ENCODE measurements around the gene KNCN. TPM values are rescaled to one million over a fixed set of nuclear protein-coding genes. Genes with fewer than 3 reads are reported as not detected.

The KNCN gene
- not detected for total RNA-seq

DNA sequence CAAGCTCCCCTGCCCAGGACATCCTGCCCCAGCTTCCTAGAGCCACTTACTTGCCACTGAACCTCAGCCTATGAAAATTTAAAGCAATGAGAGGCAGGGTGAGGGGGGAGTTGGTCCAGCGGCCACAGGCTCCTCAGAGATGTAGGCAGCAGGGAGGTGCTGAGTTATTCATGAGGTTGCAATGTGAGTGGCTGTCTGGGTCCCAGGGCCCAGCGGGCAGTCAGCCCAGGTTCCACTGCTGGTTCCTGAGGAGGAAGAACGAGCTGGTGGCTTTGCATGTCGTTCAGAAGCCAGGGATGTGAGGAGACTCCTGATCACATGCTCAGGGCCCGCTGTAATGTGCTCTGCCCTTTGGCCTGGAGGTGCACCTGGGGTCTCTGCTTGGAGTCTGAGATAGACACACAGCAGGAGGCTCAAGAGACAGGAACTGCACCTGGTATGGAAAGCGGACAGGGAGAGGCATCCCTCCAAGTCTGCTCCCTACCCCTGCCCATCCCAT lies at the start of gene KNCN:
TSS of gene KNCN (minus strand) at position 51 of the 499 bp plus-strand sequence. CDS start 432 bp downstream, outside the sequence.
- ATAC-seq: no peak

DNA sequence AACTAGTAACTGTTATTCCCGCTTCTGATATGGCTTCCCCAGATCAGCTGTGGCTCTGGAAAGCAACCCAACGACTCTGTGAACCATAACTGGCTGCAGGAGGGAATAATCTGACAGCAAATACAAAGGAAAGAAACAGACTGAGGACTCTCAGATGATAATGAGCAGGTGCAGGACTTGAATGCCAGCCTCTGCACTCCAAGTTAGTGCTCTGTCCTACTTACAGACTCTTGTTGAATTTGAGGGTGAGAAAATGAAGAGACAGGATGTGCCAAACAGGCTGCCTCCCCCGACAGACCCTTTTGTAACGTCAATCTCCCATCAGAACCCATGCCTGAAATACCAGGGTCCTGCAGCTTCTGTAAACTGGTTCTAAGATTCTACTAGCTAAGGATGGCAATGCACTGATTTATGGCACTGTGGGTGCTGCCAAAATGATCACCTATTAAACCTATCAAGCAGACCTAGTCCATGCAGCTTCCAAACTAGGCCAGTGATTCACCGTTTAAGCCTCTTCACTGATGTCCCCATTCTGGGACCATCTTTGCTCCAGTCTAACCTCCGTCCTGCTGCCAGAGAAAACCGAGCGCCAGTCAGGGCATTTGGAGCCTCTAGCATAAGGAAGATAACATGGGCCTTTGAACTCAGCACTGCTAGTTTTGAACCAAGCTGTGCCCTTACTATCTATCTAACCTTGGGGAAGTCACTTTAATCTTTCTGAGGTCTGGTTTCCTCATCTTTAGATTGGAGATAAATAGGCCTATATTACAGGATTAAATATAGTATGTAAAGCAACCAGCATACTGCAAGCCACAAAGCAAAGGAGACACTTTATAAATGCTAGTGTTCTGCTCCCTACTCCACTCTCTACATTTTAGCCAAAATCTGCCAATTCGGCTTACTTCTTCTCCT lies 47.9 kb upstream of the KNCN start:
- ATAC-seq: no peak

DNA sequence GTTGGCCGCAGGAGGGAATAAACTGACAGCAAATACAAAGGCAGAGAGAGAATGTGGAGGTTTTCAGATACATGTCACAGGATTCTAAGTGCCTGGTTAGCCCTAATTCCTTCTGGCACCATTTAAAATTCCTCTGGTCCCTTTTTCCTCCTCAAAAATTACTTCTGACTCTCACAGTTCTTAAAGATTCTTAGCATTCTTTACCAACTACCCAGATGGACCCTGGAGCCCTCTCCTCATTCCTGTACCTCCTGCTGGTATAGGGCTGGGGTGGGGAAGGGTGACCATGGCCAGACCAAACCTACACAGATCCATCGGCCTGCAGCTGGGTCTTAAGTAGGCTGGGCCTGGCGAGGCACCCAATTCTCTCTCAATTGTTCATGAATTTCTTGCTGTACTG lies 45.4 kb upstream of the KNCN start:
- no peak for ATAC-seq

DNA sequence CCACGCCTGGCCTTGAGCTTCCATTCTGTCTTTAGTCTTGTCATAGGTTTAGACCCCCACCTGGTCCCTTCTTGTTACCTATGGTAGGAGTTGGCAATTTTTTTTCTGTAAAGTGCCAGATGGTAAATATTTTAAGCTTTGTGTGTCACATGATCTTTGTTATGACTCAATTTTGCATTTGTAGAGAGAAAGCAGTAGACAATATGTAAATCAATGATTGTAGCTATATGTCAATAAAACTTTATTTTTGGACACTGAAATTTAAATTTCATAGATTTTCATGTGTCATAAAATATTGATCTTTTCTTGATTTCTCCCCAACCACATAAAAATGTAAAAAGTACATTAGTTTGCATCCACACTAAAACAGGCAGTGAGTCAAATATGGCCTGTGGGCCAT lies 44.6 kb upstream of the KNCN start:
- ATAC-seq: no peak

DNA sequence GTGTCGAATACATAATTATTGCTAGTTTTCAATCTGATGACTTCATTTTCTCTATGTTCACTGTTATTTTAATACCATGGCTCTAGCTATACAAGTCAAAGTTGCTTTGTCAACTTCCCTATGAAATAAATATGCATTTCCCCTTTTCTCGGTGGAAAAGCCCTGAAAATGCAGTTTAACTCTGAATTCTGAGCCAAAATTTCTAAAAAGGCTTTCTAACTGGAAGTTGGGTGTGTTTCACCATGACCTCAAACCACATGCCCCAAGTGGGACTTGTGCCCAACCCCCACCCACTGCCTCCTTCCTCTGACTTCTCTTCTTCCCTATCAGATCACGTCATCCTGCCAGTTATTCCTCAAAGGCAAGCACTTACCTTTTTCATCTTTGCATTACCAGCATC lies 43.7 kb upstream of the KNCN start:
- no peak for ATAC-seq

DNA sequence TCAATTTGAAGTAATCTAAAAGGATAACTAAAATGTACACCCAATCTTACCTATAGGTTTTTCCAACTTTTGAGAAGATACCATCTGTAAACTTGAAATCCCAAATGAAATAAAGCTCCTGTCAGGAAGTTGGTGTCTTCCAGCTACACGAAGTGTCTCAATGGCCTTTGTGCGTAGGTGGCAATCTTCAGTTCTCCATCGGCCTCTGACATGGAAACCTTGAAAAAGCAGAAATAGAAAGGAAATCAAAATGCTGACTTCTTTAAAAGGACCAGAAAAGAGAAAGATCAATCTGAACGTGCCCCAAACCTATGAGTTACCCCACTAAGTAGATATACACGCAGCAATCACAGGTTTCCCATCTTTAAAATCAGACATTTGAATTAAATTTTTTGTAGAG lies 42.6 kb upstream of the KNCN start:
- no peak for ATAC-seq

DNA sequence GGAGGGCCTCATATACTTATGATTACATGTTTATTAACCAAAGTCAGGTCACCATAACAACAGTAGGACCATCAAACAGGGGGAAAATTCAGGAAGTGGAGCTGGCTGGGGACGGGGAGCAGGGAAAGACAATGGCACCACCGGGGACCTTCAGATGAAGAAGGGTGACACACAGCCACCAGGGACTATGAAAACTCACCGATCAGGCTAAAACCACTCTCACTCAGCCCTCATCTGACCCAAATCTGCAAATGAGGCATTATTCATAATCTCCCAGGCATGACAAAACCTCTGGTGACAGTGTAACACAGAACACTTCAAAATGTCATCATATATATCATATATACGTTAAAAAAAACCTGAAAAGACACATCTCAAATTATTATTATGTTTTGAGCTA lies 41.4 kb upstream of the KNCN start:
- peak; percentile 65 for ATAC-seq

DNA sequence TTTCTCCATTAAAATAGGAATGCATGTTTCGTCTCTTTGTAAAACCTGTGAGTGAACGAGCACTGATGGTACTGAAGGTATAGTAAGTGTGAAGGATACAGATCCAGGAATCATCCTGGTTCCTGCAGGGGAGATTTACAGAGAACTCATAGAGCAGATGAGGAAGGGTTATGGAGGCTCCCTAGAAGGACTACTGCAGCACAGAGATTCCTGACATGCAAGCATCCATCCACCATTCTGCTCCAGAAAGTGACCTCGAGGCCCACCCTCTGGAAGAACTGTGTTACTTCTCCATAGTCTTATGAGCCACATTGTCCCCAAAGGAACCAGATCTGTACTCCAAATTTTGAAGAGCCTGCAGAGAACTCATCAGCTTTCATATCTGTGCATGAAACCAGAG lies 38.1 kb upstream of the KNCN start:
- no peak for ATAC-seq

DNA sequence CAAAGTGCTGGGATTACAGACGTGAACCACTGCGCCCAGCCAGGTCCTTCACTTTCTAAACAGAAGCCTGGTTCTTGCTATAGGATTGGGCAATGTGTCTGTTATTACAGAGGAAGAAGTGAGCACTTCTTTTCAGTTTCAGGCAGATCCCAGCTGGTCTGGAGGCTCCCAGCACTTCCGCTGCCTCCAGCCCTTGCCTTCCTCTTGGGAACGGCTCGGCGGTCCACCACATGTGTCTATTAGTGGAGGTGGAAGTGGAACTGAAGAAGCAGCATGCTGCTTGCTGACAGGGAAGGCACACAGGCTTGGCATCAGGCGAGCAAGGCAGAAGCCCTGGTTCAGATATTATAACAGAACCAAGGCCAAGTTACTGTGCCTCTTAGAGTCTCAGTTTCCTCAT lies 35.6 kb upstream of the KNCN start:
- no peak for ATAC-seq

DNA sequence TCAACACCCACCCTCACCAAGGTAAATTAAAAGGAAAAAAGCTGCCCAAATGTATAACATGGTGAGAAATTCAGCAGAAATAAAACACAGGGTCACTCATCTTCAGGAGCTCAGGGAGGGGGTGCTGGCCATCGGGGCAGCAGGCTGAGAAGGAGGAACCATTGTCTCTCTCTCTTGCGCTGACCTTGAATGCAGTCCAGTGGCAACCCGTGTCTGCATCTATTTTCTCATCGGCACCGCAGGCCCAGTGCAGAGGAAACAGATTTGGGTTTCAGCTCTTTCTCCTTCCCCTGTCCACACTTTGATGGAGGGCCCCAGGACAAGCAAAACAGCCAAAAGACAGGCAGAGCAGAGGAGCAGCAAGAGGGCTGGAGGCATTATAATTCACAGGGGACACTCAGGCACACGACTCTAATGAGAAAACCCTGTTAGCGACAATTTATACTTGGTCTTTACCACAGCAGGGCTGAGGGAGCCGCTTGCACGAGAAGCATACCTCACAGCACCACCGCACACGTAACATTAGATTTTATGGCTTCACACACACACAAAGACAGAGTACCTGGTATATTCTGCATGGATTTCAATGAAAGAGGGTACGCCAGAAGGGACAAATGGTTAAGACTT lies 34.0 kb upstream of the KNCN start:
- no peak for ATAC-seq

DNA sequence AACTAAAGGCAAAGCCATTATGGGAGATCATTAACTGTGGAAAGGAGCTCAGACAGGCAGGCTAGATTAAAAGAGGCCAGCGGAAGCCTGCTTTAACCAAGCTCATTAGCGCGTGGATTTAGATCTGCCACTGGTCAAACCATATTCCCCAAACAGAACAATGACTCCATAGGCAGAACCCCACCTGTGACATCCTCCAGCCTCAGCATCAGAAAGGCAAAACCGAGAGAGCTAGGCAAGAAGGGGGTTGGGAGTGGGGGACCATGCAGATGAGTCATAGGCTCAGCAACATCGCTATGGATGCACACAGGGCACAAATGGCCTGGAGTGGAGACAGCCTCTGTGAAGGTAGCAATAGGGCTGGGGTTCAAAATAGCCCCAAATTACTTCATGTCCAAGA lies 32.0 kb upstream of the KNCN start:
- ATAC-seq: no peak

DNA sequence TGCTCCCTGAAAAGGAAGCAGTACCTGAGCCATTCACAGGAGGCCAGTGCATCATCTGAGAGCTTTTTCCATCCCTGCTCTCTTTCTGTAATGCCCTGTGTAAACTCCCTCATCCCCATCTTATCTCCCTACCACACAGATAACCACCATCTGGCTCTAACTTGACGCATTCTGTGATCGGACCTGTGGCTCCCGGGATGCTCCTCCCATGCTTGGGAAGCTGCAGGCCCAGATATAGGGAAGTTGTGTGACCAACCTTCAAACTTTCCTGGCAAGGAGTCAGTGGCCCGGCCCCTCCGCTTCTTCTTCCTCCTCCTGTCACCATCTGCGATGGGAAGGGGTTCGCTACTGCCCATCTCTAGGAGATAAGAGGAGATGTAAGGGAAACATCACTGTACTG lies 31.5 kb upstream of the KNCN start:
- no peak for ATAC-seq

DNA sequence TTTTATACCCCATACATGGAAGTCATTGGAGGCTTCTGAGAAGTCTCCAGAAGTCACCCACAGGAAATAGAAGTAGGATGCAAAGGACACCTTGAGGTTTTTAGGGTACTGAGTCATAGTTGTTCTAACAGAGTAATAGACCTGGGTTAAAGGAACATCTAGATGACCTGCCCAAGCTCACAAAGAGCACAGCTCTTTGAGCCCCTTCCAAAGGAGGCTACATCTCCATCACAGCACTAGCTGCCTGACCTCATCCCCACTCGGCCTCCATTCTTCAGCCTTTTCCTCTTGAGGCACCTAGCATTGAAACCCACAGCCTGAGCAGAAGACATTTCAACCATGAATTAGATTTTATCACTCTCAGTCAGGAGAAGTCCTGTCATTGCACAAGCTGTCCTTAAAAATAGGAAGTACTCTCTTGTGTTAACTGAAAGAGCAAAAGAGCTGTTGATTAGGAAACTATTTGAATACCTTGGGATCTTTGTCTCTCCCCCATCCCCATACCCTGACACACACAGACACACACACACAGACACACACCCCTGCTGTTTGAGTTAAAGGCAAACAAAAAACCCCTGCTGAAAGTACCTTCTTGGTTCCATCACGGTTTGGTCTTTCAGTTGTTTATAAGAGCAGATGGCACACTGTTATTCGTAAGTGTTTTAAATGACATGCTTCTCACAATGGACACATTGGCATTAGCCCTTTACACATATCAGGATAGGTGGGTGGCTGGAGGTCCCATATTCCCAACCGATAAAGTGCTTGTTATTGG lies 30.4 kb upstream of the KNCN start:
- peak; percentile 24 for ATAC-seq

DNA sequence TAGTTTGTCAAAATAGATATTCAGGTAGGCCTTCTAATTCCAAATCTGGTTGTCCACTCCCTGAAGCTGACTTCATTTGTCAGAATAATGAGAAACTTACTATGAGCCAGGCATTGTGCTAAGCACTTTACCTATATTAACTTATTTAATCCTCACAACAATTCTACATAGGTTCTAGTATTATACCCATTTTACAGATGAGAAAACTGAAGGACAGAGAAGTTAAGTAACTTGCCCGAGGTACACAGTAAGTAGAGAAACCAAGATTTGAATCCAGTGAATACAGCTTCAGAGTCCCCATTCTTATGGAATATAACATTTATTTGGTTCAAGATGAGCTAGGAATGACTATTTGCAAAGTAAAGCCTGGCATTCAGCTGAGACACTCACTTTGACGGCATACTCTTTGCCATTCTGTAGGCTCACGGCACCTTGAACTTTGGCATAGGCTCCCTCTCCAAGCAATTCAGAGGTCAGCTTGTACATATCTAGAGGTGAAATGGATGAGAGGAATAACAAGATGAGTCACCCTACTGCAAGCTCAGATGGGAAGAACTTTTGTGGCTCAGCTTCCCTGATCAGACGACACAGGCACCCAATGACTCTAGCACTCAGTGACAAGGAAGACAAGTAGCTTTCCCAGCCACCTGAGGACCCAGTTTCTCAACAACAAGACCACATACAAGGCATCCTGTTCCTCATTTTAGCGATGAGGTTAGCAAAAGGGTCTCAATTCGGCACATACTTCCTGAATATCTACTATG lies 28.9 kb upstream of the KNCN start:
- no peak for ATAC-seq

DNA sequence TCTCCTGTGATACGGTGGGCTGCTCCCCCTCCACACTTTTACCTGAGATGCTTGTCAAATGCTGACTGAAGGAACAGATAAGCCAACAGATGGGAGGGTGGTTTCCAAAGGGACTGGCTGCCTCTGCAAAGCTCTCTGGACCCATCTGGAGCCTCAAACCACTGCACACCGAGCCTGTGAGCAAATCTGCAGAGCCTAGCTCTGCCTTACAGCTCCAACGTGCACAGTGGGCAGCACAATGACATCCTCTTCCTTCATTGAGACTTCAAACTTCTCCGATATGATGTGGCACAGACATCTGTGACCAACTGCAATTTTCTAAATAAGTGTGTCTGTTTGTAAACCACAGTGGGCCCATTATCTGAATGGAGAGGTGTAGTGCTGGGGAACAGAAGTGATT lies 26.2 kb upstream of the KNCN start:
- ATAC-seq: no peak

DNA sequence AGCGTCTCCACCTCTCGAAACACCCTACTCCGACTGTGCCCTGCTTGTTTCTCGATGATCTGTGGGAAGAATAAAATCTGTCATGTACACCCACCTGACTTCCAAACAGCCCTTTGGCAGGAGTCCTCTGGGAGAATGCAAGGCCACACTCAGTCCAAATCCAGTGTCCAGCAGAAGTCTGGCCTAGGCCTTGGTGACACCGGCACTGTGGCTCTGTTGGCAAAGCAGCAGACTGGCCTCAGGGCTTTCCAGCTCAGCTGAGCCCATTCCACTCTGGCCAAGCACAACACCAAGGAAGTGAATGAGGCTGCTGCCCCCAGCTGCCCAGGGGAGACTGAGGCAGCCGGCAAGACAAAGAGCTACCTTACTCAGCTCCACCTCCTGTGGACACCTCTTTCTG lies 25.1 kb upstream of the KNCN start:
- no peak for ATAC-seq

DNA sequence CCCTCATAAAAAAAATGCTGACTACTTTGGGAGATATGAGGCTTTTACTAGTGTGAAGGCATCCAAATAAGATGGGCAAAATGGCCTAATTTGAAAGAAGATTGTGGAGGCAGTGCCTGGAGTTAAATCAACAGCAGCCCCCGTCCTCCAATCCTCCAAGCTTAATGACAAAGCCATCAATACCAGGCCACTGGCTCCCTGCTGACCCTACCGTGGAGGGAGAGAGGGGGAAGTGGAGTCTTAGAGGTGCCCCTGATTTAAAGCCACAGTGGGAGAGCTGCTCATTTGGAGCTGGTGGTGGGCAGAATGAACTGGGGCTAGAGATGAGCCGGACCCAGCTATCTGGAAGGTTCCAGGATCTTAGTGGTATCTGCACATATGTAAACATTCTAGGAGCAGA lies 24.3 kb upstream of the KNCN start:
- ATAC-seq: no peak

DNA sequence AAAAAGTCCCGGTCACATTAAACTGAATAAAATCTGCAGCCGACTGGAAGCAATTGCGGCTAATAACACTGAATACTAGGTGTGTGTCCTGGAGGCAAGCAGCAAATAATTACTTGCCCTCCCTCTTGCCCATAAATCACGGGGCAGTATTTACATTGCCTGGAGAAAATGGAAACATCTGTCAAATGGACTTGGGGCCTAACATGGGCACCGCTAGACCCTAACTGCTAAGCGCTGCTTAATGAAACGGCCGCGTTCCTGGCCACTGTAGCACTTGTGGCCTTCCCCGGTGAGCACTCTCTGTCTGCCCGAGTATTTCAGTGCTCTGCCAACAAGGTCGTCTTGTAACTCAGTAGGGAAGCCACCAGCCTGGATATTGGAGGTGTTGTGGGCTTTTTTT lies 23.9 kb upstream of the KNCN start:
- ATAC-seq: no peak

DNA sequence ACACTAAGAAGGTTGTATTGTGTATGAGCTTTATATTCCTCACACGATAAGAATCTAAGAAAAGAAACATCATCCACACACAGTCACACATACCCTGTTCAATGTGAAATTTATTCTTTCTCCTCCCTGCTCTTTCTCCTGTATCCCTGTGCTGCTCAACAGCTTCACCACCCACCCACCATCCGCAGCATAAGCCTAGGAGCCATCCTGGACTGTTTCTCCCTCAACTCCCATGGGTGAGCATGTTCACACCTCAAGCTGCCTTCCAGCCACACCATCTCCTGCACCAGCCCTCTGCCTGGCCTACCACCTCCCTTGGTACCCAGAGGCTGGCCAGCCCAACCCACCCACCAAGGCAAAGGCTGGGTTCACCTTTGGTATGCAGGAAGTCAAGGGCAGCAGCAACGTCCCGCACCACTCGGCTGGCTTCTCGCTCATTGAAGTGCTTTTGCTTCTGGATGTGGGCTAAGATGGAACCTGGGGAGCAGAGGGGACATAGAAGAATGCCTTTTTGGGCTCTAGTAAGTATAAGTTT lies 20.3 kb upstream of the KNCN start:
- no peak for ATAC-seq

DNA sequence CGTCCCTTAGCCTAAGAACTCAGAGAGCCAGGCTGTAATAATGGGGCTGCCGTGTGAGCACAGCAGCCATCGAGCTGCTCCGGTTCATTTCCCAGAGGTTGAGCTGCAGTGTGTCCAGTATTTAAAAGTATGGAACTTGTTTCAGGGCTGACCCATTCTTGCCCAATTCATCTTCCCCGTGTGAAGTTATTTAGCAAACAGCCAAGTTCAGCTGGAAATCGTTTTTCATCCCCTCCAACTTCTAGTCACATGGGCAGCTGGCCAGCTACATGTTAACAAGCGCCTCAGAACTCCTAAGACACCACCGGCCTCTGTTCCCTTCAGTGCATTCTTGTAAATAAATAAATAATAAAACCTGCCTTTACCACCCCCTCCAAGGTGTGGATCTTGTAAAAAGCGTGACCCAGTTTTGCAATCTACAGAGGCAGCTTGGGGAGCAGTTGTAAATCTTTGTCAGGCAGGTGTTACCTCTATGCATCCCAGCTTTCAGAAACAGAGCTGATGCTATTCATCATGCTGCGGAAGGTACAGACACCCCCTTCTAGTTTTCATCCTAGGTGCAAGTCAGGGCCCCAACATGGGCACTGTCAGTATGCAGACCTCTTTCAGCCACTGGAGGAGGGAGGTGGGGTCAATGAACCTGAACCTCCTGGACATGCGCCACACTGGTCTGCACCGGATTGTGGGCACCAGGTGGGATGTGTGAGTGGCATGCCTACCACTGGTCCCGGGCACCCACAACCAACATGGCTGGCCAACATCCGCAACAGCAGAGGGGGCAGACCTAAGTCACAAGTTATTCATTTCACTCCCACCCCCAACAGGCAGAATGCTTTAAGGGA lies 18.7 kb upstream of the KNCN start:
- no peak for ATAC-seq

DNA sequence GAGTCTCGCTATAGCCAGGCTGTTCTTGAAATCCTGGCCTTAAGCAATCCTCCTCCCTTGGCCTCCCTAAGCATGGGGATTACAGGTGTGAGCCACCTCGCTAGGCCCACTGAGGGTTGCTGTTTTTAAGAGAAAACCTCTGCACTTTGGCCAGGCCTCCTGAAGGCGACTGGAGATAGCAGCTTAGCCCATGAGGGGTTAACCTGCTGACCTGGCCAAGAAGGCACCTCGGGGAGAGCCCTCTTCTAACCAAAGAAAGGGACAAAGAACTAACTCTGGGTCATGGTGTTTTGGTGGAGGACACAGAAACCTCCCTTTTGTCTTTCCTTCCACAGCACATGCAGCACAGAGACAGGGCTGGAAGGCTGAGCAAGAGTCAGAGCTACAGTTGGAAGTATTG lies 17.7 kb upstream of the KNCN start:
- ATAC-seq: no peak

Measured in esophagus mucosa (tissue), 1 donor.